GM18858 (cell line): ENCODE data around the gene CCDC188.

ENCODE experiments used
- ATAC-seq: cut with Tn5 transposase; IDR thresholded peaks from one replicate; pipeline ENCODE4 v1.9.1; 2021; ENCODE audit not compliant: unreplicated experiment

Gene CCDC188

DNA sequence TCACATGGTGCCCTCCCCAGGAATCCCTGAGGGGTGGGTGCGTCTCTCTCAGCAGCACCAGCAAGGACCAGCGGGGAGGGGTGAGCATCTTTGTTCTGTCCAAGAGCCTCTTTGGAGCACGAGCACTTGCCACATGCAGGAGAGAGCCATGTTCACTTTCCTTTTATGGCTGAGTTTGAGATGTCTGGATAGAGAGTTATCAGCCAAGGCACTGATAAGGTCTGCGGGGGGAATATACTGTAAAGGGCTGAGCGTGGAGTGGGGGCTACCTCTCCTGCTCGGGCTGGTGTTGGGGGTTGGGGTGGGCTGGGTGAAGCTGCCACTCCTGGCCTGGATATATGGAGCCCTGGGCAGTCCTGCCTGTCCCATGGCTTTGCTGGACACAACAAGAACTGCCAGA is 34.9 kb upstream of the CCDC188 start:
- ATAC-seq: no peak

DNA sequence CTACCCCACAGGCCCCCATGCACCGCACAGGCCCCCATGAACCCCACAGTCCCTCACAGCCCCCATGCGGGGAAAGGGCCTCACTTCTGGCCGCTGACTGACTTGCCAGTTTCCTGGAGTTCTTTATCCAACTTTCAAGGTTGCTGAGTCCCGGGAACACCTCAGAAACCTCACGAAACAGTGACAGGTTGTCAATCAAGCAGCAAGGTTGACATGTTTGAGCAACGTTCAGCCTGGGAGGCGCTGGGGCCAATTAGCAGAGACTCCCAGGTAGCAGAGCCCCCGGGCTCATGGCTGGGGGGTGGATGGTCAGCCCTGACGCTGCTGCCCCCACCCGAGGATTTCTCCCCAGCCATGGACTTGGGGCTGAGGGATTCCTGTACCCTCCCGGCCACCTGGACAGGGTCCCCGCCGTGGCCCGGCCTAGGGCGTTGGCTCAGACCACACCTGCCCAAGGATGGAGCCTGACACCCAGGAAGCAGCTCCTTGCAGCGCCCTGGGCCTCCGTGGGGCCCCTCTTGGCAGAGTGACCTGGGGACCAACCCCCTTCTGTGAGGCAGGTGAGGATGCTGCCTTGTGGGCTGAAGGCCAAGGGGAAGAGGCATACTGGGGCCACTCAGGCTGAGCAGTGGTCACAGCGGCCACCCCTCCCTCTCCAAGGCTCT is 33.8 kb upstream of the CCDC188 start:
- ATAC-seq: no peak

DNA sequence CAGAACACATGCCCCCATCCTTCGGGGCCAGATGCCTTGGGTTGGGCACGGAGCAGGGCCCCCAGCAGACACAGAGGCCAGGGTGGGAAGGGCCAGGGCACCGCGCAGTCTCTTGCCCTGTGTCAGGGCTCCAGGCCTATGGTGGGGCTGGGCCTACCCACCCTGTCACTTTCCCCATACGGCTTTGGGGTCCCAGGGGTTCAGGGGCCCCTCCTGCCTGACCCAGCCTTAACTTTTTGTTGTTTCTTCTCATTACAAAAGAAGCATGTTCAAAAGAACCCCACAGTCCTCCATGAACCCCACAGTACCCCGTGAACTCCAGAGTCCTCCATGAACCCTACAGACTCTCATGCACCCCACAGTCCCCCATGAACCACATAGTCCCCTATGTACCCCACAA is 33.0 kb upstream of the CCDC188 start:
- no peak for ATAC-seq

DNA sequence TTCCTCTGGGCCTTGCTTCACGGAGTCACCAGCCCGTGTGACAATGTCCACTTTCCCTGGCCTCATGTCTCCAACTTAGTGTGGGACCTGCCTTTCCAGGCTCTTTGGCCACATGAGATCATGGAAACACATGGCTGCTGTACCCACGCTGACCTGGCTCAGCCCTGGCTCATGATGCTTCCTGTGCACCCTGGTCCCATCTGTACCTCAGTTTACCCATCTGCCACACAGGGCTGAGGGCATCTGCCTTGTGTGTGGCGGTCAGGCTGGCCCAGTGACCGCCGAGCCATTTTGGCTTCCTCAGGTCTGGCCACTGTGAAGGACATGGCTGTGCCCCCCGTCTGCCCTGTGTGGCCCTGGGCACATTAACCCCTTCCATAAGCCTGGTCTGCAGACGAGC is 32.2 kb upstream of the CCDC188 start:
- no peak for ATAC-seq

DNA sequence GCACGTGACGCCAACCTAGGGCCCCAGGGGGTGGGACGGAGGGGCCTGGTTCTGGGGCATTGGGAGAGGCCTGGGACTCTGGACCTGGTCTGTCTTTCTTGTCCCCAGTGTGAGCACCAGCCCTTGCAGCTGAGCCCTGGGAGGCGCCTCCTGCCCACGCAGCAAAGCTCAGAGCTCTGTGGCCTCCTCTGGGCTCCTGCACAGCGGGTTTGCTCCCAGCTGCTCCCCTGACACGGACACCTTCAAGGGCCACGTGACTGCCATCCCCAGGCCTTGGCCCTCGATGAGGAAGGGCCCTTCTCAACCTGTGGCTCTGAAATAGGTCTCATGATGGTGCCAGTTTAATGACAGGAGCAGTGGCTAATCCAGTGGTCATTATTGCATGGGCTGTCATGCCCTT is 31.5 kb upstream of the CCDC188 start:
- ATAC-seq: no peak

DNA sequence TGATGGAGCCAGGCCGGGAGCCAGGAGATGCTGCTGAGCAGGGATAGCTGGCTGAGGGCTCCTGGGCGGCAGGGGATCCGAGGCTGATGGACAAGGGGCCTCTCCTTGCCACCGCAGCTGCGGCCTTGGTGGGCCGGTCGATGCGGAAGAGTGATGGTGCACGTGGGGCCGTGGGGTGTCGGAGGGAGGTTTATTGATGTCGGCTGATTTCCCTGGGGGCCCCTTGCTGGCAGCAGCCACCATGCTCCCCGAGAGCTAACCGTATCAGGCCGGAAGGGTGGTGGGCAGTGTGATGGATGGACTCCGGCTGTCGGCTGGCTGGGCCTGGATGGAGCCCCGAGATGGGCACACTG is 31.0 kb upstream of the CCDC188 start:
- ATAC-seq: no peak

DNA sequence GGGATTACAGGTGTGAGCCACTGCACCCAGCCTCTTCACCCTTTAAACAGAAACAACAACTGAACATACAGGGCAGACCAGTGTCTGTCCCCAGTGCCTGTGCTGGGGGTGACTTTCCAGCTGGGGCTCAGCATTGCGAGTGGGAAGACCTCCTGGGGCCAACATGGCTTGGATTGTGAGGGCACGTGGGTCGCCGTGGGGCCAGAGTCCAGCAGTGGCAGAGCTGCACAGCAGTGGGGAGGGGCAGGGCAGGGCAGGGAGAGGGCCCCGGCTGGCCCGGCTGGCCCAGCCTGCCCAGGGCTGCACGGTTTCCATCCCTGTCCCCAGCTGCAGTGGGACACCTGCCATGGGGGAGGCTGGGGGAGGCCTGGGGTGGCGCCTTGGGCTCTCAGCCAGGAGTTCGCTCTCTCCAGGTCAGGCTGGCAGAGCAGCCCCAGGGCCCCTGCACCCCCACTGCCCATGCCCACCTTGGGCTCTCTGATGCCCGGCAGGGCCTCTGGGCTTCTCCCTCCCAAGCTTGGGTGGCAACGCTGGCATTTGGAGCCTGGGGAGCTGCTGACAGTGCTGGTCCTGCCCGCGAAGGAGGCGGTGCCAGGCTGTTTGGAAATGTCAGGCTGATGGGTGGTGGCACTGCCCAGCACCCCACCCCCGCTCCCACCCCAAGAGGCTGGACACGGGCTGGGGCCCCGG is 30.5 kb upstream of the CCDC188 start:
- no peak for ATAC-seq

DNA sequence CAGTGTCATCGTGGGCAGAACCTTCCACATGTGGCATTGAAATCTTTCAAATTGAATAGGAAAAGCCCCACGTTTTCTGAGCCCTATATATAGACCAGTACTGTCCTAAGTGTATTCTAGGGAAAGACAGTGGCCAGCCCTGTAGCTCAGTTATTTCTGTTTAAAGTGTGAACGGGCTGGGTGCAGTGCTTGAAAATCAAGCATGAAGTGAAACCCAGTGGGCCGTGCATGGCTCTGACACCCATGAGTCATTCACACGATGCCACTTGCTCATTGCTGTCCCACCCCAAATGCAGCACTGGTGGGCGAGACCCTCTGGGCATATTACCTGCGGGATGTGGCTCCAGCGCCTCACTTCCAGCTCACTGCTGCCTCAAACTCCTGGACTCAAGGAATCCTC is 29.8 kb upstream of the CCDC188 start:
- ATAC-seq: no peak

DNA sequence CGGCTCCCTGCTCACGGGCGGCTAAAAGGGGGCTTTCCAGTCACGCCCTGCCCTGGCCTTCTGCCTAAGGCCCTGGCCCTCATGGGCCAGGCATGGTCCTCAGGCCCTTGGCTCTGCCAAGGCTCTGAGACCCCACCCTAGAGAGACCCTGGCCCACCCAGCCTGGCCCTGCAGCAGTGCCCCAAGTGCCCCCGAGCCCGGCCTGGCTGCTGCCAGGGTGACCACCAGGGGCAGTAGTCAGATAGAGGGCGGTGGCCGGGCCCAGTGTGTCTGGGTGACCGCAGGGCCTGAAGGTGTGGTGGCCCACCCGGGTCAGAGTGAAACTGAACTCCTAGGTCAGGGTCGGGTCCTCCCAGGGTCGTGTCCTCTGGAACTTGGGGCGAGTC is 29.4 kb upstream of the CCDC188 start:
- ATAC-seq: no peak

DNA sequence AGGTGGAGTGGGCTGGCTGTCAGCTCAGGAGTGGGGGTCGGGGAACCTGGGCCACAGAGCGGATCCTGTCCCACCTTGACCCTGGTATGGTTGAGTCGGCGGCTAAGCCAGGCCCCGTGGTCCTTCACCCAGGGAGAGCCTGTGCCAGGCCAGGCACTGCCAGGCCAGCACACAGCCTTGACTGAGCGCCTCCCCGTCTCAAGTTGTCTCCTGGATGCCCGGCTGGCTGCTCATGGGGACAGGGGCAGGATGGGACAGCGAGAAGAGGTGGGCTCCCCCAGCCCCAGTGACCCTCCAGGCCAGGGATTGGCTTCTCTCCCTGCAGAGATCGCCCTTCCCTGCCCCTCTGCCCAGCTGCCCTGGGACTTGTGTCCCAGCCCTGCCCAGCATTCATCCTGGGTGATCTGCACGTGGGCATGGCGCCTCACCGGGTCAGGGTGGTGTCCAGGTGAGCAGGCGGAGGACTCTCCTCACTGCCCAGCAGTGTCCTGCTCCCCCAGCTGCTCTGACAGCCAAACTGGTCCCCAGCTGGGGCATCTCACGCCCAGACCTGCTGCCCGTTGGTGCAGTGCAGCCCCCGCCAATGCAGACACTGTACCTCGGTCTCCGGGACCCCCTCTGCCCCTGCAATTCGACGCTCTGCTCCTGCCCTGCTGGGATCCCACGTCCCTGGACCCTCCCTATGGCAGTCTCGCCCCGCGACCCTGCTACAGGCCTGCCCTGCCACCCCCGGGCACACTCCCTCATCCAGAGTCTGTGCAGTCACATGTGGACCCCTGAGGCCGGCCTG is 28.8 kb upstream of the CCDC188 start:
- ATAC-seq: no peak

DNA sequence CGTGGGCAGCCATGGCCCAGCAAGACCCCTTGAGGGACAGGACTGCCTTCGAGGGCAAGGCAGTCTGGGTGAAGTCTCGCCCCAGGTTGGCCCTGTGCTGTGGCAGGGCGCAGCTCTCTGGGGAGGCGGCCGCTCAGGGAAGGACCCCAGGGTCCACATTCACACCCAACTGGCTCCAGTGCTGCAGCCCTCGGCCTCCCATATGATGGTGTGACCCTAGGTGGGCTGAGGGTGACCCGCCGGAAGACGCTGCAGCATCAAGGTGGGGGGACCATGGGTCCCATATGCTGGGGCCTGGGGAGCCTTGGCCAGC is 28.0 kb upstream of the CCDC188 start:
- no peak for ATAC-seq

DNA sequence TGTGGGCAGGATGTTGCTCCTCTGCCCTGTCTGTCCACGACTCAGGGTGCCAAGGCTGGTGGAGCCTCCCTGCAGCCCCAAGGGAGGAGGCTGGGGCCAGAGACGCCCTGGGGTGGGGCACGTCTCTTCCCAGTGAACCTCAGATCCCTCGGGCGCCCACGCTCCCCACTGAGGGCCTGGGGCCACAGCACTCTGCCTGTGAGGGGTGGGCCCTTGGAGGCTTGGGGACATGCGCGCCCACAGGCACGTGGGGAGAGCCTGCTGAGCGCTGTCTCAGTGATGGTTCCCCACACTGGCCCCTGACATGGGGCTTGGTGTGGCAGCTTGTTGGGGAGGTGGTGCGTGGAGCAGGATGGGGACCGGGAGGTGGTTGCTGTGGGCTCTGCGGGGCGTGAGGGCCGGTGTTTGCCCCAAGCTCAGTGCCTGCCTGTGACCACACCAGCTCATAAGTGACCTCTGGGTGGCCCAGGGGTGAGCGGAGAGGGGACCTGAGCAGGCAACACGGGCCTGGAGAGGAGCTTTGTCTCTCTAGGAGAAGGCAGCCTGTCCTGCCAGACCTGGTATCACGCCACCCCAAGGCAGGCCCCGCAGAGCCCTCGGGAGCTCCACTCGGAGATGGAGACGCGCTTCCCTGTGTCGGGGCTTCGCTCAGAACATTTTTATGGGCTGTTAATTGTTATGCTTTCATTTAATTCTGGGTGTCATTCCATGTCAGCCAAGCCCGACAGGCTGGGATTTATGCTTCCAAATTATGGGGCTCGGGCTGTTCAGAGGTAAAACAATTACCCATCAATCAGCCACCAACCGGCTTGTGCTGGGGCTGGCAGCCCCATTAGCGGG is 27.4 kb upstream of the CCDC188 start:
- no peak for ATAC-seq

DNA sequence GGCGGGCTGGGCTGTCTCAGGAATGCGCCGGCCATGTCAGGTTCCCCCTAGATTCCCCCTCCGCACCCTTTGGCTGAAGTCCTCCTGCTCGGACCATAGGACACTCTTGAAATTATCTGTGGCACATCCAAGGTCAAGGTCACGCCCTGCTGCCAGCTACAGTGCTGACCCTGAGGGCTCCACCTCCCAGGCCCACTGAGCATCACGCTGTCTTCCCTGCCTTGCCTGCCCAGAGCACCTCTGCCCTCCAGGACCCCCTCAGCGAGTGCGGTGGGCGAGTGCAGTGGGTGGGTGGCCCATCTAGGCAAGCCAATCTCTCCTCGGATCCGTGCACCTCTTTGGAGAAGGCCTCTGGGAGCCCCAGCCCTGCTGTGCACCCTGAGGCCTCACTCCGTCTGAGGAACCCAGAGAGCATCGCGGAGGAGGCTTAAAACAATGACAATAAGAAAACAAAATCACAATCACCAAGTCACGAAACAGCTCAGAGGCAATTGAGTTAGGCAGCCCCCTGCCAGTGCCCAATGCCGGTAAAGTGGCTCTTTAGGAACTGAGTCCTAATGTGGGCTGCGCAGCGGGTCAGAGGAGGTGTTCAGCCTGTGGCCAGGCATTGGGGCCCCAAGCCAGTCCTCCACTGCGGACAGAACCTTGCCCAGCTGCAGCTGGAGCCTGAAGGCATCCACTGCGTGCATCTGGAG is 26.5 kb upstream of the CCDC188 start:
- no peak for ATAC-seq

DNA sequence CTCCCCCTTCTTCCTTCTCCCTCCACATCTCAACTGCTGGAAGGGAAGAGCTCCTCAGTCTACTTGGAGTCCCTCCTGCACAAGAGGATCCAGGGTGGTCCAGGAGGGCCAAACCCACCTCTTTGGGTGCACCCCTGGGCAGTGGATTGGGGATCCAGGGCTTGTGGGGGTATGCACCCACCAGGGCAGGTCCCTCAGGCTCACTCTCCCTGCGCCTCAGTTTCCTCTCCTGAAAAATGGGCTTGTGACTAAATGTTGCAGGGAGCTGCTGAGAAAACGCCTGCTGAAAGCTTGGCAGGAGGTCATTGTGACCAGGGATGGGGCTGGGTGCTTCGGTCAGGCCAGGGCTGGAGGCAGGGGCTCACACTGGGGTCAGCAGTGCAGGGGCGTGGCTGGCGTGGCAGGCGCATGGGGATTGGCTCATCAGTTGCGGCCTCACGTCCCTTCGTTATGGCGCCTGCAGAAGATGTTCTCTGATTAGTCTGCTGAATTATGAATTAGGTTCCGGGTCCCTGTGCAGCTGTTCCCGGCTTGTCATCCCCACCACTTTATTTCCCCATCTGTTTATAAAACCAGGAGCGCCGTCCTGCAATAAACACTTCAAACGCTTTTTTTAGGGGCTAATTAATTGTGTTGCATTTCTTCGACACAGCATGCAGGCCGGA is 25.7 kb upstream of the CCDC188 start:
- no peak for ATAC-seq

DNA sequence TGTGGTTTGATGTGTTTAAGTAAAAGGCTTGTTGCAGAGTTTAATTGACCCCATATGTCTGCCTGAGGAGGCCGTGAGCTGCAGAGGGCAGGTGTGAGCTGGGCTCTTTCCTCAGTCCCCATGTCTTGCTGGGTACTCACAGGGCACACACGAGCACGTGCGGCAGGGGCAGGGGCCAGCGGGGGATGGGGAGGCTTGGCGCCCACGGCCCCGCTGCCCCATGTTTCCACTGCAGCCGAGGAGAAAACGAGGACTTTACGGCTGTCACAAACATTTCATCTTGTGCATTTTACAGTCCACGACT is 24.7 kb upstream of the CCDC188 start:
- ATAC-seq: no peak

DNA sequence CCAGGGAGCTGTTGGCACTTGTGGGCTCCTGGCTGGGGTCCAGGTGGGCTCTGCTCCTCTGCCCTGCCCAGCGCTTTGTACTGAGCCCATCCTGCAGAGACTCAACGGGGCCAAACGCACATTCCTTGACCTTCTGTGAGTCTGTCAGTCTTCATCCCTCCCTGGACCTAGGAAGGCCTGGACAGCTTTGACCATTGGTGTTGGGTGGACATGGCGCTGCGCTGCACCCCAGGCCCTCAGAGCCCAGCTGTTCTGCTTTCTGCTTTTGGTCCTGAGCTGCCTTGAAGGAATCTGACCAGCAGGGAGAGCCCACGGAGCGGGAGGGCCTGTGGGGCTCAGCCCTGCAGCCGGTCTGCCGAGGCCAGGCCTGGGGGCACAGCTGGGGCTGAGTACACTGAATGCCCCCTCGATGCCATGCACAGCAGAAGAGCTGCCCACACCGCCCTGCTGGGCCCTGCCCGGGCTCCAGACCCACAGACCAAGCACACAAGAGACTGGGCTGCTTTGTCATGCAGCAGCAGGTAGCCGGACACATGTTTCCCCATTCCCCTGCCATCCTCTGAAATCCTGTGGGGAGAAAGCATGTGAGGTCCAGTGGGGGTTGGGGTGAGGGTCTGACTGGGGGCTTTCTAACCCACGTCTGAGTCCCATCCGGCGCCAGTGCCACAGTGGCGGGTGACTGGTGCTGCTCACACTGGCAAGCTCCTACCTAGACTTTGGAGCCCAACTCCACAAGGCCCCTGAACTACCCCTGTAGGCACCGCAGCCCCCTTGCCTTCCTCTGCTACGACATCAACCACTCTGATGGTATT is 24.1 kb upstream of the CCDC188 start:
- ATAC-seq: no peak

DNA sequence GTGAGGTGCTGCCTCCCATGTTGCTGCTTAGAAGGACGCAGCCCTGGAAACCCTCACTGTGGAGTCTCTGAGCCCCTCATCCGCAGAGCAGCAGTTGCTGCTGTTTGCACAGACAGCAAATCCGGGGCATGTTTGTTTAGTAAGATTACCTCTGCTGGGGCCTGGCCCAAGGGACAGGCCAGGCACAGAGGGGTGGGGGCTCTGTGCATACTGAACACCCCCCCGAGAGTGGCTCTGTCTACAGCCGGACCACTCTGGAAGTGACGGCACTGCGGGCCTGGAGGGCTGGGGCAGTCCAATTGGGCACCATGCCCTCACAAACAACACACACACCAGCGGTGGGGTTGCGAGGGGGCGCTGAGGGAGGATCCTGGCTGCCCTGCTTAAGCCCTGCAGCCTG is 22.9 kb upstream of the CCDC188 start:
- ATAC-seq: no peak

DNA sequence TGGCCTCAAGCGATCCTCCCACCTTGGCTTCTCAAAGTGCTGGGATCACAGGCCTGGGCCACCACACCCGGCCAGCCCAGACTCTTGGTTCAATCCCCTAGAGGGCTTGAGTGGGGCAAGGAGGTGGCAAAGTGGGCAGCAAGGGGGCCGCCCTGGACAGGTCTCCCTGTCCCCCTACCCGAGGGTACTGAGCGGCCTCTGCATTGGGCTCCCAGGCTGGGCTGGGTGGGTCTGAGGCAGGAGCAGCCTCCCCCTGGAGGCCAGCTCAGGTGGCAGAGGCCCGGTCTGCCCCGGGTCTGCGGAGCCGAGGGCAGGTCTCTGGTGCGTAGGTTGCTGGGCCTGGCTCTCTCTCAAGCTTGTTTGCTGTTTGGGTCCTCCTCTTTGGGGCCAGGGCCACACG is 22.4 kb upstream of the CCDC188 start:
- ATAC-seq: no peak

DNA sequence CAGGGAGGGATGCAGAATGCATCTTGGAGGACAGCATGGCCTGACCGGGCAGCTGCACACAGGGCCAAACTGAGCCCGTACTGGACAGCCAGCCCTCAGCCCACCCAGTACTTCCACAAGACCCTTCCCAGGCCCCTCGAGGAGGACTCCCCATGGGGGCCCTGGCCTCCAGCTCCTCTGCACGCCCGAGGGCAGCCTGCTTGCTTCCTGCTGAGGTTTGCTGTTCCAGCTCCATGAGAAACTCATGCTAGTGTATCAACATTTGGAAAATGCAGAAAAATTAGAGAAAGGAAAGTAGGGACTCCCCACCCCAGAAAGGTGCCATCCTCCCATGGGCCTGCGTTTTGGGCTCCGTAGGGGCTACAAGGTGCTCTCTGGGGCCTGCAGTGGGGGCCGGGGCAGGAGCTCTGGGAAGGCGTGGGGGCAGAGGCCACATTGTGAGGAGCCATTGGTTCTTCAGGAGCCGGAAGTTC is 21.3 kb upstream of the CCDC188 start:
- ATAC-seq: no peak
